HPDE6-E6E7 (cell line): Measurements from ENCODE around the gene ZEB2.
A peak's percentile ranks its signal among the peaks of the same experiment; 100 is the strongest.

ENCODE experiments used
- DNase-seq: peaks from one replicate; pipeline ENCODE4 v3.0.0; 2011; ENCODE audit warnings: missing footprints; ENCODE audit errors: extremely low spot score

The ZEB2 gene

GRCh38 chr2:144471305-144472045, 48.4 kb downstream of the ZEB2 start:
- DNase-seq: no peak

DNA sequence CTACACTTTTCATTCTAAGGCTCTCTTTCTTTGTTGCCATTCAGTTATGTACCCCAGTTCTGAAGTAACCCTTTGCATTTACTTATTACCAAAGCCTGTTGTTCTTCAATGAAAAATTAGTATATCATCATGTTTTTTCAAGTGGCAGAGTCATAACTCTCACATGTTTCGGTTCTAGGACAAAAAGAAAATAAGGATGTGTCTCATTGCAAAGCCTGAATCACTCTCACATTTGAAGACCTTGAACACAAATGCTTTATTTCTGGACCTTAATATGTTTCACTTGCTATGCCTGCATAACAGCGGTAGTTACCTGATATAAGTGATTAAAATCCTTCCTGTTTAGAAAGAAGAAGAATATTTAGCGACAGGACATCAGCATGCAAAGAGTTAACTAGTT, 49.1 kb downstream of the ZEB2 start:
- DNase-seq: no peak

DNA sequence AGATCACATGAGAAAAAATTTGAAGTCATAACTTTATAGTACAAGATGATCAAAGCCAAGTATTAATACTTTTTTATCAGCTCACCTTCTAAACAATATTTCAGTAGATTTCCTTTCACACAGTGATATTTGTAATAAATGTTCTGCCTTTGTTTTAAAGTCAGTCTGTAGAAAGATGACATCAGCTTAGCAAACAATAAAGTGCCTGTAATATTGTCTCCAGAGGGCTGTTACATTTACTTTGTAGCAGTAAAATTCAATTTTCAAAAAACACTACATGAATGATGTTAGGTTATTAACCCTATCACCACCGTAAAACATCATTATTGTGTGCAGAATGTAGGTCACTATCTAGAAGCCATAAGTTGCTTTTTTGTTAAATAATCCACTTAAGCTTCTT, 49.6 kb downstream of the ZEB2 start:
- DNase-seq: no peak

- DNase-seq: no peak
Measured at GRCh38 chr2:144469798-144470197, 50.1 kb downstream of the ZEB2 start.

GRCh38 chr2:144468823-144469595, 50.9 kb downstream of the ZEB2 start:
- DNase-seq: no peak

DNA sequence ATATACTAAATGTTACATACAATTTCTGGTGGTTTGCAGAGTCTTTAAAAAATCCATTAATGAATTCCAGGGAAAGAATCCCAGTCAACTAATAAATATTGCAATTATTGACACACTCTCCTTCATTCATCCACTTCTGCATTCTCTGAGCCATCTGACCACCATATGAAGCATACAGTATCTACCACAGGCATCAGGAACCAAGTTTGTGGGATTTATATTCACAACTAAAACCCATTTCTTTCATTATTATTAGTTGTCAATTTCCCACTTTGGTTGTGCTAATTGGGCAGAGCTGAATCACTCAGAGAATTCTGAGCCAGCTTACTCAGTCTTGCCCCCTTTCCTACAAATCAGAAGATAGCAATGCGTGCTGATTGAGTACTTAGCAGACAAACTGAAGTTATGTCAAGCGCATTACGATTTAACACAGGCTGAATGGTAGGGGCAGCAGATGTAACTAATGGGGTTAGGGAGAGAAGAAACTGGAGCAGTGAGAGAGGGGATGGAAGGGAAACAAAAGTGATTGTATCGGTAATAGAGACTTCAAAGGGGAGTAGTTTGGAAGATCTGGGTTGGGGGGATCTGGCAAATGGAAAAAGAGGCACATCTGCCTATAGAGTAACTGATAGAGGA, 52.3 kb downstream of the ZEB2 start:
- no peak for DNase-seq

DNA sequence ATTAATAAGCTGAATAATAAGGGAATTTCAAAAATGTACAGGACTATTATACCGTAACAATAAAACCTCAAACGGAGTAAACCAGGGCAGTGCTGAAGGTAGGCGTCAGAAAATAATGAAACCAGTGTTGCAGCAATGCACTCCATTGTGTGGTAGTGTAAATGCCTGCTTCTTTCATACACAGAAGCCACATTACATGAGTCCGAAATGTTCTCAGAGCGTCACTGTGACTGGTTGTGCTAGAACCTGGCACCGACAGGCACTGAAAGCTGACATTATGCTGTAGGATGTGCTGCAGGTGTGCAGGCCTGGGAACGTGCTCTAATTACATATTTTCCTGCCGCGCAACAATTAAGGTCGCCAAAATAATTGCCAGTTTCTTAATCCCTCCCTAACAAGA, 53.3 kb downstream of the ZEB2 start:
- no peak for DNase-seq

- no peak for DNase-seq
Measured at GRCh38 chr2:144465749-144466148, 54.2 kb downstream of the ZEB2 start.

GRCh38 chr2:144464730-144465129, 55.2 kb downstream of the ZEB2 start:
- no peak for DNase-seq

GRCh38 chr2:144463266-144463665, 56.7 kb downstream of the ZEB2 start:
- no peak for DNase-seq

DNA sequence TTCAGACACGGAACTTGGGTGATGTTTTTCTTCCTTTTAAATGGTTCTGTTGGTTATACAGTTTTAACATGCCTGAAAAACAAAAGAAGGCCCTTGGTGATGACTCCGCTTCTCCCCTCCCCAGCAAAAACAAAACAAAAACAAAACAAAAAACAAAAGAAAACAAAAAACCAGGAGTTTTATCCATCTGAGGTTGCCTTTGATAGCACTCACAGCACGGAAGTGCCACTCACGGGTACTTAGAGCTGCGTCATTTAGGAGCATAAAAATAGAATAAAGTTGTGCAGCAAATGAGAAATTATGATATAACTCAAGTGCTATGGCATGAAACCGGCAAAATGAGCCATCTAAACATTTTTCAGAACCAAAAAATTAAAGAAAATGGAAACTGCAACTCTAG, 57.7 kb downstream of the ZEB2 start:
- no peak for DNase-seq

DNA sequence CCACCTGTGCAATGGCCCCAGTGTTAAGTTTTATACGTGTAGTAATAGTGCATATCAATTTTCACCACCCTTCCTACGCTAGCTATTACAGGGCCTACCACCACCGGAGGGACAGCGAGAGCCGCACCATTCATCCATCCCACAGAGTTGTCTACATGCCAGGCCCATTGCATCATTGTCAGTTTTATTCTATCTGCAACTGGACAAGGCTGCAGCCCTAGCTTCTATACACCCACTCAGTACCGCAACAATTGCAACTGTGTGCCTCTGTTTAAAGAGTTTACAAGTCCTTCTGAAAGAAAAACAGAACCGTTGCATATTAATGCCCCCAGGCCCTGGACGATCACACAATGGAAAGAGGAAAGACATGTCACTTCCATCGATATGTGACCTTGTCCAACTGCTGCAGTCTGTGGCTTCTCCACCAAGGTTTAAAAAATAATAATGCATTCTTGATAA, 58.6 kb downstream of the ZEB2 start:
- DNase-seq: no peak

GRCh38 chr2:144460727-144461307, 59.1 kb downstream of the ZEB2 start:
- no peak for DNase-seq

DNA sequence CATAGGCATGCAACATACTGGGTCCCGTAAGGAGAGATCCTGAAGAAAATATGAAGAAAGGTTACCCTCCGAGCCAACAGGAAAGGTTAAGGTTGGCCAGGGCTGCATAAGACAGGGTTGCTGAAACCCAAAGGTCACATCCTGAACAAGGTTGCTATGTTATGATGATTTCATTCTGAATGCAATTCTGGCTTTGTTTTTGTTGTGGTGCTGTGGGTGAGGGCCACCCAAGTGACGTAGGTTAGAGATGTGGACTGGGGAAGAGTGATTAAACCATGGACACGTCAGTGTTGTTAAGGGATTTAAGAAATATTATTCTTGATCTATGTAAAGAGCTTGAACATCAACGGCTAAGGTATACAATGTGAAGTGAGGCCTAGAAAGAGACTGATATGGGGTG, 60.0 kb downstream of the ZEB2 start:
- DNase-seq: no peak

- DNase-seq: no peak
Measured at GRCh38 chr2:144459286-144459685, 60.6 kb downstream of the ZEB2 start.

GRCh38 chr2:144458541-144458940, 61.4 kb downstream of the ZEB2 start:
- DNase-seq: no peak

- DNase-seq: peak; percentile 13
Measured at GRCh38 chr2:144456680-144457079, 63.2 kb downstream of the ZEB2 start.

GRCh38 chr2:144455987-144456386, 63.9 kb downstream of the ZEB2 start:
- no peak for DNase-seq

DNA sequence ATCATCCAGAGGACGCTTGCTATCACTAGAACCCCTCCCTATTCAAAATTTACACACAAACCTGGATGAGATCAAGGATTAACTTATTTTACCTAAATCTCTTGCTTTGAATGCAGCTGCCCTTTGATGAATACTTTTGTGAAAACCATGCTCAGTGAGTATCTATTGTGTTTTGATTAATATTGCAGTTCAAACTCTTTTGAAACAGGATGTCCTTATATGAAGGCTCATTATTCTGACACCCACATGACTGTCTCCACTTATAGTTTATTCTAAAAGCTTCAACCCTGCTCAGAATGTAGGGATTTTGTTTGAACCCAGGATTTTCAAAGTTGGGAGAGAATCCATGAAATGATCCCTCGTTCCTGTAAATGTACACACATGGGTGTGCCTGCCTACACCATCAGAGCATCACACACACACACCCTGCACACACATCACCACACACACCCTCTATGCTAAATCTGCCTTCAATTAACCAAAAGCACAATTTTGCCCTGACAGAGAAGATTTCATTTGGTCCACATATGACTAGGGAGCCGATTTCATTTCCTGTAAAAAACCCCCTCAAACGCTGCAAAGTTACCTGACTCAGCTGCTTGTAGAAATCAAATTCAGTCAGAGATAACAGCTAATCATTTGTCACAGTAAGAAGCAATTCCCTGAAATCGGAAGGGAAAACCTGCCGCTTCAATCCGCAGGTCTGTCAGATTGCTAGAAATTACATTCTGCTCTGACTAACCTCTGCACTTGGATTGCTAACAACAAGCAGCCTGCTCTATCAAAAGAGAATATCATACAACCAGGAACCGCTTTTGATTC, 65.2 kb downstream of the ZEB2 start:
- no peak for DNase-seq

- DNase-seq: no peak
Measured at GRCh38 chr2:144453486-144454158, 66.3 kb downstream of the ZEB2 start.

DNA sequence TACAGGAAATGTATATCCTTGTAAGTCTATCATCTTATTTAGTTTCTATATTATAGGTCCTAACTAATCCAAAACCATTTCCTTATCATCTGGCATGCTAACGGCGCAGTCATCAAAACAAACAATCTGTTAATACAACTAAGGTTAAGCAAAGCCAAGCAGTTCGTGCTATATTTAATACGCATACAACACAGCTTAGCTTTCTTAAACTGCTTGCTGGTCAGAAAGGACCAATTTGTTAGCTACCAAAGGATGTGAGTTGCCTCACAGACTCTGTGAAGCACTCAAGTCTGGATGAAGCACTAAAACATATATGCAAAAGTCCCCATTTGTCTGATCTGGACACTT, 67.0 kb downstream of the ZEB2 start:
- DNase-seq: no peak
